LNCaP clone FGC (cell line): Measurements from ENCODE around the gene PRSS3.
"Not testable (repeated sequence)": the region's sequence is repeated elsewhere in the genome, so short reads cannot be mapped to it uniquely, and the experiment has no call there.

ENCODE experiments used
- DNase-seq: peaks from one replicate; pipeline ENCODE4 v3.0.0-alpha.2; 2011; ENCODE audit warnings: low read depth
- H3K4me3 ChIP-seq: 2 replicates; pipeline ENCODE4 v1.5.1; 2011; ENCODE audit warnings: mild to moderate bottlenecking, low read depth, low read length, control low read depth
- CTCF ChIP-seq: IDR thresholded peaks from 2 replicates; pipeline ENCODE4 v1.5.1; 2012; ENCODE audit warnings: mild to moderate bottlenecking; ENCODE audit not compliant: control insufficient read depth, insufficient read depth; ENCODE audit errors: extremely low read depth

Gene PRSS3

GRCh38 chr9:33781736-33782135, 13.6 kb upstream of the PRSS3 start:
- no peak for TF ChIP-seq CTCF
- DNase-seq = no peak
- no peak overlapping the region for H3K4me3 ChIP-seq

DNA sequence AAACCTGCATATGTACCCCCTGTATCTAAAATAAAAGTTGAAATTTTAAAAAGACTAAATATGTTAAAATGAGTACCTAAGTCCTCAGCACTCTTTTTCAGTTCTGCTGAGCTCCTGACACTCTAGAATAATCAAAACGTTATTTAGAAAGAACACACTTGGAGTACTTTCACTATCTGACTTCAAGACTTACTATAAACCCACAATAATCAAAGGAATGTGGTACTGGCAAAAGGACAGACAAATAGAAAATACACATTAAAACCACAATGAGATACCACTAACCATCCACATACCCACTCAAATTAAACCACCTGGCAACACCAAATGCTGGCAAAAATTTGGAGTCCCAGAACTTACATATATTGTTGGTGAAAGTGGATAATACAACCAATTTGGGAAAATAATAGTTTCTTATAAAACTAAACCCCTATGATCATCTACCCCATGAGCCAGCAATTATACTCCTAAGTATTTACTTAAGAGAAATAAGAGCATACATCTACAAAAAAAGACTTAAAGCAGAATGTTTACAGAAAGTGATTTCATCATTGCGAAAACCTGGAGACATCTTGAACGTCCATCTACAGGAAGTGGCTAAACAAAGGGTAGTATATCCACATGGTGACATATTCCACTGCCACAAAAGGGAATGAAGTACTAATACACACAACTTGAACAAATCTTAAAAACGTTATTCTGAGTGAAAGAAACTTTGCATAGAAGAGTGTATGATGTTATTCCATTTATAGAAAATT, 12.8 kb upstream of the PRSS3 start:
- TF ChIP-seq CTCF = no peak
- no peak for DNase-seq
- no peak overlapping the region for H3K4me3 ChIP-seq

- 0 out of 2 replicates have a peak, but pooled peaks have one; percentile 19 for TF ChIP-seq CTCF
- no peak for DNase-seq
- H3K4me3 ChIP-seq = no peak overlapping the region
These were observed 9.4 kb upstream of the PRSS3 start for GRCh38 chr9:33785914-33786313.

- TF ChIP-seq CTCF = no peak
- DNase-seq = no peak
- H3K4me3 ChIP-seq = no peak overlapping the region
These were observed 8.7 kb upstream of the PRSS3 start for GRCh38 chr9:33786681-33787080.

GRCh38 chr9:33787839-33788238, 7.5 kb upstream of the PRSS3 start:
- no peak overlapping the region for H3K4me3 ChIP-seq

GRCh38 chr9:33789429-33789828, 5.9 kb upstream of the PRSS3 start:
- not testable (repeated sequence) for DNase-seq

More at GRCh38 chr9:33787839-33788238, 7.5 kb upstream of the PRSS3 start:
- DNase-seq = no peak
- TF ChIP-seq CTCF = no peak

GRCh38 chr9:33791117-33791516, 4.2 kb upstream of the PRSS3 start:
- peak; percentile 34 for DNase-seq
- no peak overlapping the region for H3K4me3 ChIP-seq
- TF ChIP-seq CTCF = no peak

More at GRCh38 chr9:33789429-33789828, 5.9 kb upstream of the PRSS3 start:
- not testable (repeated sequence) for H3K4me3 ChIP-seq

DNA sequence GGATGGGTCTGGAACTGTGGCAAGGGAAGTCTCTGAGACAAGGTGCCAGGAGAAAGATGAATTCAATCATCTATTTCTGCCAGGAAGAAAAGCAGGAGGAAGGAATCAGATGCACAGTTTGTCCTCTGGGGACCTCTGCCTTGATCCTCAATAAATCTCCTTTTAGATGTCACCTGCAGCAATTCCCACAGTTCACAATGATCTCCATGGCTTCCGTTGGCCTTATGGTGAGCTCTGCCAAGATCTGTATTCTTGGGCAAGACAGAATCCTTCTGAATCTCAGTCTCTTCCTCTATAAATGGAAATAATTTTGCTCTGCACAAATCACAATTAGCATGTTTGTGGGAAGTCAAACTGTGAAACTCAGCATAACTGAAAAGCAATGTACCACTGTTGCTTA, 1.9 kb upstream of the PRSS3 start:
- not testable (repeated sequence) for H3K4me3 ChIP-seq, DNase-seq
